T-helper 2 cell treated with Interferon-gamma antibody and Interleukin-4, amounts not matched to agents 100 ng/mL and 5 ng/mL, for 36 hours (primary cell): Measurements from ENCODE around the gene GGCT. TPM values are rescaled to one million over a fixed set of nuclear protein-coding genes. Genes with fewer than 3 reads are reported as not detected.
"Not testable (repeated sequence)": the region's sequence is repeated elsewhere in the genome, so short reads cannot be mapped to it uniquely, and the experiment has no call there.

Source experiments
- intact Hi-C: fragments of 100-400 bp; cut with micrococcal nuclease; formaldehyde crosslinking; loops from one replicate; pipeline ENCODE4 v1.15.1; 2023
- total RNA-seq: library from RNA; stranded (reverse); gene quantifications from 2 replicates; pipeline ENCODE4 v1.2.3, GENCODE V29; 2022

GGCT gene
- total RNA-seq, 1 donor from 2014 or later, result 48.9 TPM

DNA sequence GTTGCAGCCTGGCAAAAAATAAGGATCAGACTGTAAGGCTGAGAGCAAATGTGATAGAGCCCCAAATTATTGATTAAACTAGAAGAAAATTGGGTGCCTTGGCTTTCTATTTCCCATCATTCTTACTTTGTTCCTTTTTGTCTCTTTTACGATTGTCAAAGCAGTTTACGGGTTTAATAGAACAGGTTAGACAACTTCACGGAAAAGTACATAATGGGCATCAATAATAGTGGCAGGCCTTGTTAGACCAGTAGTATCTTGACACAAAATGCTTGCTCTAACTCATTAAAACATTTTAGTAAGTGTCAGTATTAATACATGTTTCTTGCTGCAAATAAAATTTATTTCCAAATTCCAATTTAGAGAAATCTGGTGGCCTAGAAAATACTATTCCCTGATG lies 14.5 kb upstream of the GGCT start:
- intact Hi-C loops, result no loop called here

DNA sequence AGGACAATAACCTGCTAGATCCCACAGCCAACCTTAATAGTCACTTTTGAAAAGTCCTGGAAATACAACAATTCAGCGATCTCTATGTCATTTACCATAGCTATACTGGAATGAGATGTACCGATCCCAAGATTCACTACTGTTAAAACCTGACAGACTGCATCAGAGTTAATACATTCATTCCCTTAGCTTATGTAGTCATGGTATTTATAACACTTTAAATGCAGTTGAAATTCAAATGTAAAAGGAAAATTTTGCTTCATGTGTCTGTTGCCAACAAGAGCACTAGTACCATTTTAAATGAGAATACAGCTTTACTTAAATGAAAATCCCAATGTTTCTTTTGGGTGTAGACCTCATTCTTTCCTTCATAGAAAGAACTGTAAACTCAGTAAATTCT lies 11.1 kb upstream of the GGCT start:
- intact Hi-C loops, result no loop called here

DNA sequence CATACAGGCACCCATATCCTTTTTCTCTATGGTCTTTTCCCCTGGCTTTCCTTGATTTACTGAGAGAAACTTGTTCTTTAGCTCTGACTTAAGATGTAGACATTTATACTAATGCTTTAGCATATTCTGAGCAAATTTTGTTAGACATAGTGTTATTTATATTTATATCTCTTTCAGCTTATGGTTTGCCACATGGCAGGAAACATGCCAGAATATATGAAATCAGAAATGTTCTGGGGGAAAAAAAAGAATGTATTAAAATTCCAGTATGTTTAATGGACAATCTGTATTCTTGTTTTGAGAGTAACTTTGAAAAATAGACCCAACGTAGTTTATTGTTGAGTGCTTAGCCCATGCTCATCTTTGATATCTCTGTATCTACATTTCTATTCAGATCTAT lies 10.1 kb upstream of the GGCT start:
- intact Hi-C loops, result no loop called here

DNA sequence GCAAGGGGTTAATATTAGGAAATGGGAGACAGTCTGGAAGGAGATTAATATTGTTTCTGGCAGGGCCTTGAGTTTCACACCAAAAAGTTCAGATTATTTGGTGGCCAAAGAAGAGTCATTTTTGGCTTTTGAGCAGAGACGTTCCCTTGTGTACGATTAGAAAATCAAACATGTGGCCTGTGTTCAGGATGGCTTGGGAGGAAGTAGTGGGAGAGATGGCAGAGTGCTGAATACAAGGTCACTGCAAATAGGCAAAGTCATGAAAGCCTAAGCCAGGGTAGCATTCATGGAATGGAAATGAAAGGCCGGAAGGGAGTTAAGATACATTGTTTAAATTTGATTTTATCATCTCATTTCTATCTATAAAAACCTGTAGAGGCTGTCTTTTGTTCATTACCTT lies 9.5 kb upstream of the GGCT start:
- intact Hi-C loops, result no loop called here

DNA sequence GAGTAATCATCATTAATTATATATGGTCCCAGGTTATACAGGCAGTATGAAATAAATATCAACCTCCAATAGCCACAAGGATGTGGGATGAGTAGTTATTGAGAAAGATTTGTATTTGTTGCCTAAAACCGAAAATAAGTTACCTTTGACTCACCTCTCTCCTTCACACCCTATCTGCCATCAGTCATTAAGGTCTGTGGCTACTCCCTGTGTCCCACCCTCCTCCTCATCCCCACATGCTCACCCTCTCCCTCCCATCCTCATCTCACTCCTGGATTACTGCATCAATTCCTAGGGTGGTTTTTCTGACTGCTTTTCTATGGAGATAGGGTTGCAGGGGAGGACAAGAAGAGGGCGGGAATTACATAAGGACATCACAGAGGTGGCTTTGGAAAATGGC lies 9.1 kb upstream of the GGCT start:
- intact Hi-C loops, result no loop called here

DNA sequence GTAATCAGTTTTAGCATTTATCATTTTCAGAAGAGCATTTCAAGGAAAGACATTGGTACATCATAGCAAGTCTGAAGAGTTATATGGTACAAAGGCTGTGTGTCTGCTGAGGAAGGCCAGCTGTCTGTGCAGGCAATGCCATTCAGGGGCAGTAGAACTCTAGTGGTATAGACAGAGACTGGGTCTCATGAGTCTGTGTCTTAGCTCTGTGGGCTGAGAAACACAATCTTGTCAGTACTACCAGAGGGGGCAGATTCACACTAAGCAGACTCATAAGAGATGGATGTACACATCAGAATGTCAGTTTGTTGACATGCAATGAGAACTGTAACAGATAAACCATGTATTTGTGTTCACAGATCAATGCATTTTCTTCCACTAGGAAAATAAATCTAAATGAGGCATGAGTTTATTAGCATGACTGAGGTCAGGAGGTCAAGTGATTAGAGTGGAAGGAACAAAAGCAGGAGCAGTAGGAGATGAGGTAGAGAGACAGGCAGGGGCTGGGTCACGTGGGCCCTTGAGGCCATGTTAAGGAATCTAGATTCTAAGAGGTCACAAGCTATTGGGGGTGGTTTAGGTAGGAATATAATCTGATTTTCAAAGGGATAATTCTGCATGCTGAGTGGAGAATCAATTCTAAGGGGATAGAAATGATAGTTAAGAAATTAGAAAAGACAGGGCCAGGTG lies 7.5 kb upstream of the GGCT start:
- intact Hi-C loops, result no loop called here

DNA sequence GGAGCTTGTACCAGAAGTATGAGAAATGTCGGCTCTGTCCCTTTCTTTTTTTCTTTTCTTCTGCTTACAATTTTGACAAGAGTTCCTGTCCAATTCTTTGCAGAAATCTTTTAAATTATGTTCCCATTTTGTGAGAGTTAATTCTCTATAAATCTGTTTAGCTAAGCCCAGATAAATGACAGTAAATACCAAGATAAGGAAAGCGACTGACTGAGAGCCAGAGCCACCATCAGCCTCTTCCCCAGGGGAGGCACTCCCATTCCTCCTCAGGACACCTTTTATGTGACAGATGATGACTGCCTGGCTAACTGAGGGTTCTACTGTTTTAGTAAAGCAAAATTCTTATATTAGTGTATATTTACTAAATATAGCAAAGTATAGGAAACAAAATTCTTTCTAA lies 6.9 kb upstream of the GGCT start:
- intact Hi-C loops, result no loop called here

DNA sequence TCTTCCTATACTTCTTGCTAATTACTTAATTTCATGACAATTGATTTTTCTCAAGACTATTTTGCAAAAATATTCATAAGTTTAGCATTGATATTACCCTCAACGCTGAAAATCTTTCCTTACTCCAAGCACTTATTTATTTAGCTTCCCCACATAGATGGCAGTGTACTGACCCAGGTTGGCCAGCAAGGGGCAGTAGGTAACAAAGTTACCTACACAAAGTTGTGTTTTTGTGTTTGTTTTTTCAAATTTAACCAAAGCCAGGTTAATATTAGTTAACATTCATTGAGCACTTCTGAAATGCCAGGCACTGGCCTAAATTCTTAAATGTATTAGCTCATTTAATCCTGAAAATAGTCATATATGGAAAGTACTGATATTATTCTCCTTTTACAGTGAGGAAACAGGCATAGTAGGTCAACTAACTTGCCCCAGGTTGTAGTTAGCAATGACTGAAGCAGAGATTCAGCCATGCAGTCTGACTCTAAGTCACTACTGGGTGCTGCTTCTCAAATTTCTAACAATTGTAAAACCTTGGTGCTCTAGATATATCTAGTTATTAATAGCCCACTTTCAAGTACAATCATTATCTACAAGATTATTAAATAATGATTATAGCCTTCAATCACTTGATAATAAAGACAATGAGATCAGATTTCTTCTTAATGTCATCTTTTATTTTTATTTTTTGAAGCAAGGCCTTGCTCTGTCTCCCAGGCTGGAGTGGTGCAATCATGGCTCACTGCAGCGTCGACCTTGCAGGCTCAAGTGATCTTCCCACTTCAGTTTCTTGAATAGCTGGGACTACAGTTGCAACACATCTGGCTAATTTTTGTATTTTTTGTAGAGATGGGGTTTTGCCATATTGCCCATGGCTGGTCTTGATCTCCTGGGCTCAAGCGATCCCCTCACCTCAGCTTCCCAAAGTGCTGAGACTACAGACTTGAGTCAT lies 5.8 kb upstream of the GGCT start:
- intact Hi-C loops, result loop anchor here (1.0 kb wide), 2 partner anchors 54 to 230 kb away; no protein-coding TSS in a partner anchor

DNA sequence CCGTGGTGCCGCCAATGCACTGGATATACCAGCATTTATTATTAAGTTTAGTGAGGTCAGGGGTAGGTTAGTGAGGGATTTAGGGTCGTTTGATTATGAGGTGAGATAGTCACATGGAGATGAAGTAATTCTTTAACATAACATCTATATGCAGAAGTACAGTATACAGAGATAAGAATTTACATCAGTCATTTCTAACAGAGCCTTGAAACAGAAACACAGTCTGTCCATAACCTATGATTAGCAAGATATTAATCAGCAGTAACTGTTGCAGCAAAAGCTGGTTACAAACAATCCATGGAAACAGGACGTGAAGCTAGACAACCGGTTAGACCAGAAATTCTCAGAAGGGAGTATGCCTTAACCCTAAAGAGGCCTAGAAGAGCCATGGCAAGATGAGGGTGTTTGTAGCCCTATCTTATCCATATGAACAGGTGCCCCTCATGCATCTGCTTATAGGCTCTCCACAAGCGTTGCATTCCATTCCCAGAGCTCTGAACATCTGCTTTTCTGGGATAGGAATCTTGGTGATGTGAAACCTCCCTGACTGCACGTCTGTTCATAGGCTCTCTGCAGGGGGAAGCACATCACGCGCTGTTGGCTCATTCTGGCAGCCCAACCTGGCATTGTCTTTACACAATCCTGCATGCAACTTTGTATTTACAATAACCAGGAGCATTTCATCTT lies 4.7 kb upstream of the GGCT start:
- intact Hi-C loops, result loop anchor here (10.0 kb wide), 1 partner anchor 345 kb away; no protein-coding TSS in a partner anchor

DNA sequence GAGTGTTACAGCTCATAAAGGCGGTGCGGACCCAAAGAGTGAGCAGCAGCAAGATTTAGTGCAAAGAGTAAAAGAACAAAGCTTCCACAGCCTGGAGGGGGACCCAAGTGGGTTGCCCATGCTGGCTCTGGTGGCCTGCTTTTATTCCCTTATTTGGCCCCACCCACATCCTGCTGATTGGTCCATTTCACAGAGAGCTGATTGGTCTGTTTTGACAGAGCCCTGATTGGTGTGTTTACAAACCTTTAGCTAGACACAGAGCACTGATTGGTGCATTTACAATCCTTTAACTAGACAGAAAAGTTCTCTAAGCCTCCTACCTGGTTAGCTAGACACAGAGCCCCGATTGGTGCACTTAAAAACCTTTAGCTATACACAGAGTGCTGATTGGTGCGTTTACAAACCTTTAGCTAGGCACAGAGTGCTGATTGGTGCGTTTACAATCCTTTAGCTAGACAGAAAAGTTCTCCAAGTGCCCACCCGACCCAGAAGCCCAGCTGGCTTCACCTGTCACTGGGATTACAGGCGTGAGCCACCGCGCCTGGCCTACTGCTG lies 2.8 kb upstream of the GGCT start:
- intact Hi-C loops, result loop anchor here (10.0 kb wide), 1 partner anchor 343 kb away; no protein-coding TSS in a partner anchor

DNA sequence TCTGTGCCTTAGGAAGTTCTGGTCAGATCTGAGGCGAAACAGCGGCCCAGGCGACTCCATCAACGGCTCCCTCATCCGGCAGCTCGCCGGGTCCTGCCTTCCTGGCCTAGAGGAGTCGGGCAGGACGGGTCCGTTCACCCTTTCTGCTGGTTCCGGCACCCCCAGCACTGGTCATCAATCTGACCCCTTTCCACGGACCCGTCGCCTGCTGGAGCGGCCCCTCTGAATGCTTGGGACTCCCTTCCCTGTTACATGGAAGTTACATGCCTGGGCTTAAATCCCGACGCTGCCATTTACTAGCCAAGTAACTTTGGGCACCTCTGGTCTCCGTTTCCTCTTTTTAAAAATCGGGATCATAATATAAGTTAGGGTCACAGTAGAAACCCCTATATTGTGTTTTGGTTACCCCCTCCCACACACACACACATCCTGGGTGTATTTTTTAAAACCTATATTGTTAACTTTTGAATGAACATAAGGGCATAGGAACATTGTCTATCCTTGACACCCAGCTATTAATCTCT lies 607 bp upstream of the GGCT start:
- intact Hi-C loops, result loop anchor here (1.0 to 10.0 kb wide), 3 partner anchors 90 to 477 kb away; partner anchors contain the start of genes GARS1 and PLEKHA8

DNA sequence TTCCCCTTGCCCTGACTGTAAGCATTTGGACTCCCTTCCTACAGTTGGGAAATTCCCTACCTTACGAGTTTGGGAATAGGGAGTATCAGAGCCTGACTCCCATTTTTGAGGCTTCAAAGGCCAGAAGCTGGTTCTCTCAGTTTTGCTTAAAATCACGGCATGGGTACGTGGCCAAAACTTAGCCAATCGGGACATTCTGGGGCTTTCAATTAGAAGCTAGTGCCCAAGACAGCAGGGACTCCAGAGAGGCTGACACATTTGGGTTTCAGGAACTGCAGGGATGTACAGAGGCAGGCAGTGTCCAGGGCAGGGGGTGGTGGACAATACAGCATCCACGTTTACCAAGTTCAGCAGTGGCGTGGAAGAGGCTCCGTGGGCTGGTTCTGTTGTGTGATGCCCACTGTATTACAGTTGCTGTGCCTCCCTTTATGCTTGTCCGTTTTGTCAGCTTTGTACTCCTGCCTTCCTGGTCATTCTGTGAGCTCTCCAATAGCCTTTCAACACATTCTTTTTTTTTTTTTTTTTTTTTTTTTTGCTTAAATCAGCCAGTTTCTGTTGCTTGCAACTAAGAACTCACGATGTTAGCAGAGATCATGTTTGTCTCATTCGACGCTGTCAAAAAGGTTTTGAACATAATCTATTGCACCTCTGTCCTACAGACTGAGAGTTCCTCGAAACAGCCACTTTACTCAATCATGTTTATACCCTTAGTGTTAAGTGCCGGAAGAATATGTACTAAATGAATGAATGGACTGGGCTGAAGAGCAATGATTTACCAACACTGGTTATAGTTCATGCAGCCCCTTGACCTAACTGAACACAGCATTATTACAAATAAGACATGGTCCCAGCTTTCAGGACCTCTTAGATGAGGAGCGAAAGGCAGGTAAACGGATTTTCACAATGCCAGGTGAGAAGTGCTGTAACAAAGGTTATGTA lies 1.1 kb downstream of the GGCT start:
- intact Hi-C loops, result loop anchor here (1.0 to 10.0 kb wide), 4 partner anchors 25 to 339 kb away; partner anchors contain the start of genes GARS1, NOD1 and ZNRF2

DNA sequence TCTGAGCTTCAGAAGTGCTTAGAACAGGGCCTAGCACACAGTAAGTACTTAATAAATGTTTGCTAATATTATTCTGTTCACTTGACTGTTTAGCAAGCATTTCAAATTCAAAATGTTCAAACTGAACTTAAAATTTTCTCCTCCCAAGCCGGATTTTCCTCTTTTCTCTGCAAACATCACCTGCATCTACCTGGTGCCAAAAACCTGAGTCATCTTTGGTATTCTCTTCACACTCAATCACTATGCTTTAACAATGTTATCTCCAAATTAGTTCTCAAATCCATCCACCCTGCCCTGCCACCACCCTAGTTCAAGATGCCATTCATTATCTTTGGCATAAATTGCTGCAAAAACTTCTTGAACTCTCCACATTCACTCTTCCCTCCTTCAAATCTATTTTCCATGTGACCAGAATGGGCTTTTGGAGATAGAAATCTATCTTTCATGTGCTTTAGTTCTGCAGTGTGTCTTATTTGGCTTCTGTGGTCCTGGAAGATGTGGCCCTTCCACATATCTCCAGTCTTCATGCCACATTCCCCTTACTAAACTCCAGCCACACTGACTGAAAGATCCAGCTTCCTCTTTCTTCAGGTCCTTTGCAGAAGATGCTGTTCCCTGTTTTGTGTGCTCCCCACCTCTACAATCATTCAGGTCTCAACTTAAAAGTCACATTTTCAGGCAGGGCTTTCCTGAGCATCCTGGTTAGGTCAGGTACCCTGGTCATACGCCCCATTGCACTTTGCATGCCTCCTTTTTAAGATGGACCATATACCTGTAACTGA lies 2.0 kb downstream of the GGCT start:
- intact Hi-C loops, result loop anchor here (10.0 kb wide), 1 partner anchor 338 kb away; no protein-coding TSS in a partner anchor

DNA sequence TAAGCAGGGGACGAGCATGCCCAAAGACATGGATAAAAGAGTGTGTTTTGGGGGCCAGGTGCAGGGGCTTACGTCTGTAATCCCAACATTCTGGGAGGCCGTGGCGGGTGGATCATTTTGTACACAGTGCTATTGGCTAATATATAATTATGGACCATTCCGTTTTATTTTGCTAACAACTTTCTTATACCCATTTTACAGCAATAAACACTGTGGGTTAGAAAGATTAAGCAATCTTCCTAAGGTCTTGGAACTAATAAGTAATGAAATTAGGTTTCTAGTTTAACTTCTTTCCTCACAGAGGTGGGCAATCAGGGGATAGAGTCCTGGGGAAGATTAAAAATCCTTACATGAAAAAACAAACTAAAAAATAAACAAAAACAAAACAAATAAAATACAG lies 3.4 kb downstream of the GGCT start:
- intact Hi-C loops, result loop anchor here (10.0 kb wide), 1 partner anchor 336 kb away; no protein-coding TSS in a partner anchor

DNA sequence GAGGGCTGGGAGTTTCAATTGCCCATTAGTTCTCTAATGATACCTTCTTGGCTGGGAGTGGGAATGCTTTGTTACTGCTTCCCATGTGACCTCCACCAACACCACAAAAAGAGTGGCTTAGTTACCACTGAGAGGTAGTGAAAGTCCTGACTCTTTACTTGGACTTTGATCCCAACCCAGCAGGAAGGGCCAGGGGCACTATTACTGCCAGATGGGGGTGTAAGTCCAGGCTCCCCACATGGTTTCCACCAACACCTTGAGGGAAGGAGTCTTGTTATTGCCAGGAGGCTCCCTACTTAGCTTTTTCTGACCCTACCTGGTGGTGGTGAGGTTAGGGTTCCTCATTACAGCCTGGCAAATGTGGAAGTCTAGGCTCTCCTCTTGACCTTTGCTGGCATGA lies 11.4 kb downstream of the GGCT start:
- intact Hi-C loops, result no loop called here

DNA sequence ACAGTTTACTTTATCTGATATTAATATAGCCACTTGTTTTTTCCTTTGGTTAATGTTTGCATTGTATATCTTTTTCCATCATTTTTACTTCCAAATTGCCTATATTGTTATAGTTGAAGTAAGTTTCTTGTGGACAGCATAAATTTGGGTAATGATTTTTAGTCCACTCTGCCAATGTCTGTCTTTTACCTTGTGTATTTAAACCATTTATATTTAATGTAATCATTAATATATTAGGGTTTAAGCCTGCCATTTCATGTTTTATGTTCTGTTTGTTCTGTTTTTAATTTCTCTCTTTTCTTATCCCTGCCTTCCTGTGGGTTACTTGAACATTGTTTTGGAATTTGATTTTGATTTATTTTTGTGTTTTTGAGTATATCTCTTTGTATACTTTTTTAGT lies 13.2 kb downstream of the GGCT start:
- intact Hi-C loops, result no loop called here

DNA sequence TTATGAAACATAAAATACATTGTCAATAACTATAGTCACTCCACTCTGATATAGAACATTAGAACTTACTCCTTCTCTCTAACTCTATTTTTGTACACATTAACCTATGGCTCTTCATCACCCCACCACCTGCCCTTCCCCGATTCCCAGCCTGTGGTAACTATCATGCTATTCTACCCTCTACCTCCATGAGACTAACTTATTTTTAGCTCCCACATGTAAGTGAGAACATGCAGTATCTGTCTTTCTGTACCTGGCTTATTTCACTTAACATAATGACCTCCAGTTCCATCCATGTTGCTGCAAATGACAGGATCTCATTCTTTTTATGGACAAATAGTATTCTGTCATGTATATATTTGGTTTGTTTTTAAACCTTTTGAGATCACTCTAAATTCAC lies 17.3 kb downstream of the GGCT start:
- intact Hi-C loops, result no loop called here

DNA sequence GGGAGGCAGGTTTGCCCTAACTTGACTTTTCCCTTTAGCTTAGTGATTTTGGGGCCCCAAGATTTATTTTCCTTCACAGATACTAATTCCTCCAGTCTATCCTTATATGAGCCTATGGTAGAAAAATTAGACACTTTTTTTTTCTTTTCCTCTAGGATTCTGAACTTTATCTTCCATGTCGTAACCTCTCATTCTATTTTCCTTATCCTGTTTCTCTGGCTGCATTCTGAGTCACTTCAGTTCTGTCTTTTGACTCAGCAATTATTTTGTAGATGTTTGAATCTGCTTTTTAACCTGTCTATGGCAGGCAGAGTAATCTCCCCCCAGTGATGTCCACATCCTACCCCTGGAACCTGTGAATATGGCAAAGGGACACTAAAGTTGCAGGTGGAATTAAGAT lies 19.0 kb downstream of the GGCT start:
- intact Hi-C loops, result no loop called here

DNA sequence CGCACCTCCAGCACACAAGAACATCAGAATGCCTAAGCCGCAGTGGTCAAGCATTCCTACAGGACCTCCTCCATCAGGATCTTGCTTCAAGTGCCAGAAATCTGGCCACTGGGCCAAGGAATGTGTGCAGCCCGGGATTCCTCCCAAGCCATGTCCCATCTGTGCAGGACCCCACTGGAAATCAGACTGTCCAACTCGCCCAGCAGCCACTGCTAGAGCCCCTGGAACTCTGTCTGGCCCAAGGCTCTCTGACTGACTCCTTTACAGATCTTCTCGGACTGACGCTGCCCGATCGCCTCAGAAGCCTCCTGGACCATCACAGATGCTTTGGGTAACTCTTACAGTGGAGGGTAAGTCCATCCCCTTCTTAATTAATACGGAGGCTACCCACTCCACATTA lies 23.2 kb downstream of the GGCT start:
- intact Hi-C loops, result not testable (repeated sequence)
